T1000 (cell line): ENCODE measurements around the gene ZNF862.

Source experiments
- DNase-seq: peaks from one replicate; lab custom pipeline; 2025; ENCODE audit warnings: mixed read lengths; lab: John Stamatoyannopoulos, UW

ZNF862 gene

GRCh38 chr7:149866139-149866778 lies 28.1 kb downstream of the ZNF862 start:
- DNase-seq = no peak

DNA sequence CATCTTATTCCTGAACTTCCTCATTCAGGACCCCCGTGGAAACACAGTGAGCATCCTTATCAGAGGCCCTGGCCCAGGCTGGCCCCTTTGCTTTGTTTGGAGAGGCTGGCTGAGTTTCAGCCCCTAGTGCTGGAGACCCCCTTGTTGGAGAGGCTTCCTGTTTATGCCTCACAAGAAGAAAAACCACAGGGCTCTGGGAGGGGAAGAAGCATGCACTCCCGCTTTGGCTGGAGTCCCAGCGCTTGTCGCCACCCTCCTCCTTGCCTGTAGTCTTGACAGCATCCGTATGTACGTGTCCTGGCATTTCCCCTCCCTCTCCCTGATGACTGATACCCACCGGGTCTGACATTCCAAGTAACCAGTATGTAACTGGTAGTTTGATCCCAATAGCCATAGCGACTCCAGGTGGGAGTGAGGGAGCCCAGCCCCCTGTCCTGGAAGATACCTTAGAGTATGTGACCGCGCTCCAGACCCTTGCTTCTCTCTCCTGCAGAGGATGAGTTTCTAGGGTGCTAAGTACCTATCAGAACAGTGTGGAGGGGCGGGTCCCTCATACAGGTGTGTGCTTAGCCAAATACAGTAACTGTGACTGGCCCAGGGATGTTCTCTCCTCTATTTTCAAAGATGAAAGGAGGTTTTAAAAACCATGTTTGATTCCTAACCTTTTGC lies 28.7 kb downstream of the ZNF862 start:
- DNase-seq = no peak

DNA sequence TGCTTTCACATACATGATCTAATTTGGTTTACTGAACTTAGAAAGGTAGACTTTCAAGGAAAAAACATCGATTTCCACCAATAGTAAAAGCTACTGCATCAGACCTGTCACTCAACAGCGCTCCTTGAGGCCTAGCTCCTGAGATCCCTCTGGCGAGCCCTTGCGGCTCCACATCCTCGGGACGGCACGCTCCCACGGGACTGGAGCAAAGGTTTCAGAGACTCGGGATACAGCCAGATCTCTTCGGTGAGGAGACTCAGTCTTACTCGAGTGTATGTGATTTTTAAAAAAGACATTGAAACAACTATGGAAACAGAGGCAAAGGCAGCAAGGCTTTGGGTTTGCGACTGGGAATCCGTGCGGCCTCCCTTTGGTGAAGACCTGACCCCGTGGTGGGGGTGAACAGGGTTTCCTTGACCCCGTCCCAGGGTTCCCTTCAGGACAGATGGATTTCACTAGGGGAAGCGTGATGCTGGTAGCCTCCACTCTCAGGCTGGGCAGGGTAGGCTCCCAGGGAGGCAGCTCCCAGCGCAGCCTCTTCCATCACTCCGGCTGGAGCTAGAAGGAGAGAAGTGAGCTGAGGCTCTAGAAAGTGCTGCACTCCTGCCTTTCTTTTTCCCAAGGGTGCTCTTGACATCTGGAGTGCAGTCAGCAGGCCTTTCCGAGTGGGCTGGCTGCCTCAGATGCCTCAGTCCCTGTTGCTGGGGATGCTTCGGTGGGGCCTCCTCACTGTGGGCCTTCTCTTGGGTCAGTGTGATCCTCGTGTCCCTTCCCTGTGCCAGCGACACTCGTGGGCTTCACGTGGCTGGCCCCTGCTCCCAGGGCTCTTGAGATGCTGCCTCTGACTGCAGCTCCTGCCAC lies 29.8 kb downstream of the ZNF862 start:
- DNase-seq = no peak

DNA sequence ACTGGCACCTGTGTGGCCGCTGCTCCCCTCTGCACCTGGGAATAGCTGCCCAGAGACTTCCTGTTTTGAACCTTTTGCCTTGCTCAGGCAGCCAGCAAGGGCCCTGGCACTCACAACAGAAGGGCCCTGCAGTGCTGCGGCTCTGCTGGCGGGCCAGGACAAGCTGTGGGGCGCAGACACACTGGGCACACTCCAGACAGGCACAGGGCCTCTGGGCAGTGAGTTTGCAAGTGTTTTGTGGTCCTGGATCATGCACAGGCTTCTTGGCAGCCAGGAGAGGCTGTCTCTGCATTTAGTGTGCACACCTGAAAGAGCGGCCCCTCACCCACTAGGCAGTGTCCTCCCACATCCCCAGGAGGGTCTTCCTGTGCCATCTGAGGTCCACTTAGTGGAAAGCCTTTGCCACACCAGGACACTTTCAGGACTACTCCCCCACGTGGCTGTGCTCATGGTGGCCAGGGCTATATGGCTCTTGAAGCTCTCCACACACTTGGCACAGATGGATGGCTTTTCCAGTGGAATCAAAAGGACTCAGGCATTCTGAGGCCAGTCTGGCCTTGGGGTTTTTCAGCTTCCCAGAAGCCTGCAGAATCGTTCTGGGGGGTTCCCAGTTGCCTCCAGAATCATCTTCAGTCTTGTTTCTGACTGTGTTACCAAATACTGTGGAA lies 30.6 kb downstream of the ZNF862 start:
- DNase-seq = no peak

- DNase-seq = no peak
Observed at GRCh38 chr7:149869291-149869650, 31.1 kb downstream of the ZNF862 start.

DNA sequence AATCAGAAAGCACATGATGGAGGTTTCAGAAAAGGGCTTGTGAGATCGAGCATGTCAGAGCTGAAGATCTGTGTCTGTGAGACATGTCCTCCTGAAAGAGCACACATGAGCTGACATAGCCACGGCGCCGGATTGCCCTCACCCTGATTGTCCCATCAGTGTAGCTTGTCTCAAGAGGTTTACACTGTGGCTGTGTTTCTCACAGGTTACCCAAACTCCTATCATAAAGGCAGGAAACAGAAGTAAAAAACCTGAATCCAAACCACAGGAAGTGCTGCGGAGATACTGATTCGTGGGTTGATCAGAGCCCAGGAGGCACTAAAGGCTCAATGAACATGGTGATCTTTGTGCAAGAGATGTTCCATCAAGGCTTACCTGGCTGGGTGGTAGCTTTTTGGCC lies 31.7 kb downstream of the ZNF862 start:
- DNase-seq = no peak

DNA sequence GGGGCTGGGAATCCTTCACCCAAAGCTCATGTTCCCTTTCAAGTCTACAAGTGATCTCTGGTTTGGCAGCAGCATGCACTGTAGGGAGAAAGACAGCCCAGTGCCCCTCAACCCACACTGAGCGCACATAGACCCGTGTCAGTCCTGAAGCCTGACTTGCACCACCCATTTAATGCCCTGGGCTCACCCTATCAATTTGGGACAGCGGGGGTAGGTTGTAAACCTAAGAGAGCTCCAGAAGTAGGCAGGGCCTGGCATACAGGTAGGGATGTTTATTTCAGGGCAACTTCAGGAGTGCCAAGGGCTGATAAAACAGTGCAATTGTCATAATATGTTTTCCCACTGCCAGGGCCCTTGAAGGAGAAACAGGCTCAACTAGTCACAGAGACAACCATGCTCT lies 32.1 kb downstream of the ZNF862 start:
- DNase-seq = no peak

DNA sequence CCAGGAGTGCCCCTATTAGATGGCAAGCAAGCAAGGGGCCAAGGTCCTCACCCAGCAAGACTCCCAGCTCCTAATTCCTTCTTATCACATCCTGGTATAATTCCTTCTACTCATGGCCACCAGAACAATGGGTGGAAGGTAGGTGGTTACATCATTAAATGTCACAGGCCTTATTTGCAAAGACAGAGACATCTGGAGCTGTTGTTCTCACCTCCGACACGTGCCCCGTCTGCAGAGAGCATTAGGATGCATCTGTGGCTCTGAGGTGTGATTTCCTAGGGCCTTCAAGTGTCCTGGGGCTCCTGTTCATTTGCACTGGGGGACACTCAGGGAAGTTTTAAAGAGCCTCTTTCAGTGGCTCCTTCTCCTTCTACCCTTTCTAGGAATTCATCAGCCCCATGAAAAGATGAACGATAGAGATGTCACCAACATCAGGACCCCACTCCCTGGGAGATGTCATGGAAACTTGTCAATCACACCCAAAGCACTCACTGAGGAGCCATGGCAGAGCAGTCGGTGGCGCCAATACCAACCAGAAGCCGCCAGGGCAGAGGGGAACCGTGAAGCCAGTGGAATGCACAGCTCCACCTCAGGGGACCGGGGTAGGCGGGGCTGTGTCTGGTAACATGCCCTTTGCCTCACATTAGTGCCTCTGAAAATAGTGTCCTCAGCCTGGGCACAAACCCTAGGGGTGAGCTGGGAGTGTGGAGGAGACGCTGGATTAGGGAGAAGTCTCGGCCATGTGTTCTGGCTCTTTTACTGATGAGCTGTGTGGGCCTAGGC lies 32.7 kb downstream of the ZNF862 start:
- no peak for DNase-seq

DNA sequence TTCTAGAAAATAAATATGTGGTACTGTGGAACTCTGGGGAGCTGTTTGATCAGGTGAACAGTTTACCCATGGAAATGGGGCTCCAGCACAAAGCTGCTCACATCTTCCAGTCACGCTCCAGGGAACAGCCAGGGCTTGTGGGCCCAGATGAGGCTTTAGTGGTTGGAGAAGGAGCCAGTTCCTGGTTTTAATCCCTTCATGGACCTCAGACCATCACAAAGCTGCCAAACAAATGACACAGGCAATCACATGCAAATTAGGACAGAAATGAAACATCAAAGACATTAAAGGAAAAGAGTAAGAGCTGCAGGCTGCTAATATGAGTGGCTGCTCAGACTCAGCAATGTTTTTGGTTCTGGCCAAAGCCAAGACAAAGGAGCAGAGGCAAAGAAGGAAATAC lies 33.4 kb downstream of the ZNF862 start:
- no peak for DNase-seq

DNA sequence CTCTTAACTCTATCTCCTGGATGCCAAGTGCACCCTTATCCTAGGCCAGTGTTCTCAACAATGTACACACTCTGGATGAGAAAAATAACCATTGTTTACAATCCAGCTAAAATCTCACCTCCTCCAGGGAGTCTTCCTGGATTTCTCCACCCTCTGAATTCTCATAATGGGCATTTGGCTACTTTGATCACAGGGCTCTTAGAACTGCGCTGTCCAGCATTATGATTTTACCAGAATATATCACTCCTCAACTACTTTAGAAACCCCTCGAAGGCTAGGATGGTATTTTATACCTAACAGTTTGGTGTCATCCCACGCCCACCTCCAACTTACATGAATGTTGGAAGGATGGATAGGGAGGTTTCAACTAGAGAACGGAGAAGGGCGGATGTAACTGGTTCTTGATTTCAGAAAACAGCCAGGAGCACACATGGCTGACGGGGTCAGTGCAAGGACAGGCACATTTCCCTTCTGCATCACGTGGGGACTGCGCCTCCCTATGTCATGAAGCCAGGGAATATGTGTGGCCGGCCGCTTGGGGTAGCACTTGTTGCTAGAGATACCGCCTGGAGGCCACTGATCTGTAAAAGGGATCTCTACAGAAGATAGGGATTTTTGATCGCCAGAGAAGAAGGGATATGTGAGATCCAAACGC lies 34.4 kb downstream of the ZNF862 start:
- DNase-seq = no peak

- peak; percentile 73 for DNase-seq
Observed at GRCh38 chr7:149873074-149873969, 35.1 kb downstream of the ZNF862 start, which contains the start of gene ATP6V0E2. Gene ATP6V0E2 (plus strand): TSS chr7:149873969. CDS start chr7:149874066, 97 bp downstream.

GRCh38 chr7:149873970-149874643 lies 35.9 kb downstream of the ZNF862 start:
- no peak for DNase-seq

DNA sequence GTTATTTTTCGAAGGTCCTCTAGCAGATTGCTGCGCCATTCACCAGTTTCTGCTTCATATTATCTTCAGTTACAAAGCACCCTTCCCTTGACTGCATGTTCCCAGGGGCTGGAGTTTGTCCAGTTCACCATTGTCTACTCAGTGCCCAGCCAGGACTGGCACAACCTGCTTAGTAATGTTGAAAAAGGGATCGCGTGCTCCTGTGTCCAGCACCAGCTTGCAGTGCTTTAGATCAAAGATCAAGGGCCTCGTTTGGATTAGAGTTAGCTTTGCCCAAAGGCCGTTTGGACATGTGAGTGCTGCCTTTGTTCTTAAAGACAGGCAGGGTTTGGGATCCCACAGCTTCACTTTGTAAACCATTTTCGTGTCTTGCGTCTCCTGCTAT lies 36.5 kb downstream of the ZNF862 start:
- no peak for DNase-seq

- no peak for DNase-seq
Observed at GRCh38 chr7:149875396-149875795, 37.2 kb downstream of the ZNF862 start.

DNA sequence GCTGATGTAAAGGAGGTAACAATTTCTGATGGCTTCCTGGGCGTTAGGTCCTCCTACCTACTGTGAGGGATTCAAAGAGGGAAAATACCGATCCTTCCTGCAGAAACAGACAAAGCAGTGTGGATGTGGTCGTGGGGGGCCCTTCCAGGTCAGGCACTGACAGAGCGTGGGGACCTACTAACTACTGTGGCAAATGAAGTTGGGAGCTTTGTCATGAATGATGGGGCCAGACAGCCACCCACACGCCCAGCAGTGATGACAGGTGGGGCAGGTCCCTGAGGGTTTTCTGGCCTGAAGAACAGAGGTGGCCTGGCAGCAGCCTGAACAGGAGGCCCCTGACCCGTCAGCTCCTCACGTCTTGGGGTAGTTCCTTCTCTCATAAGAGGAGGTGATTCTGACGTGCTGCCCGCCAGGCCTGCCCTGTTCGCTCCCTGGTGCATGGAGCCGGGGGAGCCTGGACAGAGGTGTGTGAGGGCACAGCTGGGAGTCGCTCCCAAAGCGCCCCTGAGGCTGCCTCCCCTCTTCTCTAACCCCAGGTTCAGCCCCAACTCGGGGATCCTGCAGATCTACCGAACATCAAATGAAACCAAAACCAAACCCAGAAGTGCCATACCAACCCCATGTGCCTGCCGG lies 39.8 kb downstream of the ZNF862 start:
- DNase-seq = no peak

DNA sequence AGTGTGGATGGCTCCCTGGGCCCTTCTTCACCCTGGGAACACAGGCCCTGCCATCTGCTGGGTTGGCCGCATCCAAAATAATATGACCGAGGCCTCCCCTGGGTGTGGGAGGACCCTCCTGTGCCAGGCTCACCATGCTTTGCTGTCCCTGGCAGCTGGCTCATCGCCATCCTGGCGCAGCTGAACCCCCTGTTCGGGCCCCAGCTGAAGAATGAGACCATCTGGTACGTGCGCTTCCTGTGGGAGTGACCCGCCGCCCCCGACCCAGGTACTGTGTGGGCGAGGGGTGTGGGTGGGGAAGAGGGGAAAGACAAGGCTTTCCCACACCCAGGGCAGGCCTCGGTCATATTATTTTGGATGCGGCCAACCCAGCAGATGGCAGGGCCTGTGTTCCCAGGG lies 40.3 kb downstream of the ZNF862 start:
- no peak for DNase-seq

GRCh38 chr7:149879271-149879743 lies 41.1 kb downstream of the ZNF862 start:
- DNase-seq = no peak

- DNase-seq = no peak
Observed at GRCh38 chr7:149879766-149880637, 41.8 kb downstream of the ZNF862 start.
